Stimulated activated CD8-positive, alpha-beta memory T cell treated with anti-CD3 and anti-CD28 coated beads, Interleukin-4, amount 100 ng/mL, for 1 hour (primary cell): ENCODE results near the gene TRIML2.

Experiments used
- DNase-seq, 2 donors: peaks; one replicate each; pipeline ENCODE4 v3.0.0-alpha.2; 2020; ENCODE audit warnings: low read depth in 2 of 2, low spot score in 1 of 2

The TRIML2 gene, protein sequence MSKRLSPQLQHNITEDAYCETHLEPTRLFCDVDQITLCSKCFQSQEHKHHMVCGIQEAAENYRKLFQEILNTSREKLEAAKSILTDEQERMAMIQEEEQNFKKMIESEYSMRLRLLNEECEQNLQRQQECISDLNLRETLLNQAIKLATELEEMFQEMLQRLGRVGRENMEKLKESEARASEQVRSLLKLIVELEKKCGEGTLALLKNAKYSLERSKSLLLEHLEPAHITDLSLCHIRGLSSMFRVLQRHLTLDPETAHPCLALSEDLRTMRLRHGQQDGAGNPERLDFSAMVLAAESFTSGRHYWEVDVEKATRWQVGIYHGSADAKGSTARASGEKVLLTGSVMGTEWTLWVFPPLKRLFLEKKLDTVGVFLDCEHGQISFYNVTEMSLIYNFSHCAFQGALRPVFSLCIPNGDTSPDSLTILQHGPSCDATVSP

GRCh38 chr4:188109157-188109755 lies at the start of gene TRIML2:
Gene TRIML2, minus strand, starts transcription at chr4:188109603. Its CDS starts 4,235 bp downstream, at chr4:188105368.
- DNase-seq, result no peak

GRCh38 chr4:188158336-188158735 lies 48.9 kb upstream of the TRIML2 start:
- DNase-seq, result no peak

GRCh38 chr4:188154668-188155405 lies 45.4 kb upstream of the TRIML2 start:
- DNase-seq, result no peak

GRCh38 chr4:188147776-188148175 lies 38.4 kb upstream of the TRIML2 start:
- no peak for DNase-seq

- DNase-seq, result no peak
These were observed 37.8 kb upstream of the TRIML2 start for GRCh38 chr4:188147176-188147575.

- no peak for DNase-seq
These were observed 37.2 kb upstream of the TRIML2 start for GRCh38 chr4:188146618-188147017.

- DNase-seq, result no peak
These were observed 36.2 kb upstream of the TRIML2 start for GRCh38 chr4:188145601-188146000.

DNA sequence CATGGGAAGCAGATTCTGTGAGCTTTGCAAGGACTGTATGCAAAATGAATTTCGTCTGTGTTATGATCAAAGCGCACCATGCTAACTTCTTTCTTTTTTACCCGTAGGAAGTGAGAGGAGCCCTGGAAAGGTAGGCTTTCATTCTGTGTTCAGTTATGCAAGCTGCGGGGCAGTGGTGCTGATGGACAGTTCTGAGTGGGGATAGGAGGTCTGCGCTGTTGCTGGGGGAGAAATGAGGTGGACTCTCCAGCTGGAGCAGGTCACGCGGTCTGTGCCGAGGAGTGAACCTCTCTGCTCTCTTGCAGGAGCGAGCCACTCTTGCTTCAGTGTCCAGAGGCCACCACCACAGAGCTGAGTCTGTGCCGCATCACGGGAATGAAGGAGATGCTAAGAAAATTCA lies 34.3 kb upstream of the TRIML2 start:
- DNase-seq, result no peak

GRCh38 chr4:188139671-188140070 lies 30.3 kb upstream of the TRIML2 start:
- no peak for DNase-seq

- DNase-seq, result no peak
These were observed 29.7 kb upstream of the TRIML2 start, which contains the start of gene TRIML1 for GRCh38 chr4:188139141-188139540. Gene TRIML1, plus strand, starts transcription at chr4:188139441. Its CDS starts 118 bp downstream, at chr4:188139559.

DNA sequence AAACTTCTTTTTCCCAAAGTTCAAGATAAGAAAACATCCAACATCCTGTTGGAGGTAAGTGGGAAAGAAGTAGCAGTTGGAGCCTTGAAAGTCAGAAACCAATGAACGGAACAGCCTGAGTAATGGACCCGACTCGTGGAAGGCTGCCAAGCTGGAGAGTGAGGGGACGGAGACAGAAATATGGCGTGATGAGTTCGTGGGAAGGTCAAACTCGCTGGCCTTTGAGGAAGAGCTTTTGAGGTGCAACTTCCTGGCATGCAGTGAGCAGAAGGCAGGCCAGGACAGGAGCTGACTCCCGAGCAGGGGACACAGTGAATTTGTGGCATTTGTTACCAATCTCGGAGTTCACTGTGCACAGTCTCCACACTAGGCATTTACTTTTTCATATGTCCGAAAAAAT lies 28.8 kb upstream of the TRIML2 start:
- DNase-seq, result no peak

GRCh38 chr4:188132232-188132631 lies 22.8 kb upstream of the TRIML2 start:
- DNase-seq, result no peak

- DNase-seq, result no peak
These were observed 21.0 kb upstream of the TRIML2 start for GRCh38 chr4:188130355-188130754.

GRCh38 chr4:188127214-188127874 lies 17.9 kb upstream of the TRIML2 start:
- no peak for DNase-seq

GRCh38 chr4:188121530-188121929 lies 12.1 kb upstream of the TRIML2 start:
- no peak for DNase-seq

DNA sequence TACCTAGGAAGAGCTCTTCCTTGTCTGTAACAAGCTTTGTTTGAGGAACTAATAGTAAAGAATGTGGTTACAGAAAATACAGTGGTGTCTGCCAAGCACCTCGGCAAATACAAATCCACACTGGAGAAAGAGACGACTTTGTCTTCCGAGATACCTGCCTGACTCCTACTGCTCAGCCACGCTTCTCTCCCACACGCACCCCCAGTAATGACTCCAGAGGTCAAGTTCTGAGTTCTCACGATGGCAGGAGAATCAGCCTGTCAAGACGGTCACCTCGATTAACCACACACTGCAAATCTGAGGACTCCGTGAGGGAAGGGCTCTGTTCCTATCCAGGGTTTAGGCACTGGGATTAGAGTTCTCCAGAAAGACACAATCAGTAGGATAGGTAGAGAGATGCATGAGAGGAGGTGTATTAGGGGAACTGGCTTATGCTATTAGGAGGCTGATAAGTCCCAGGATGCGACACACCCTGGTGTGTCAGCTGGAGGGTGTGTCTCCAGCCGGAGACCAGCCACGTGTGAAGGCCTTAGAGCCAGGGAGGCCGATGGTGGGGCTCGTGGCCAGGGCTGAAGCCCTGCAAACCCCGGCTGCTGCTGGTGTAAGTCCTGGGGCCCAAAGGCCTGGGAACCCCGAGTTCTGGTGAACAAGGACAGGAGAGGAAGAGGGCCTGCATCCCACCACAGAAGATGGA lies 8.4 kb upstream of the TRIML2 start:
- no peak for DNase-seq

DNA sequence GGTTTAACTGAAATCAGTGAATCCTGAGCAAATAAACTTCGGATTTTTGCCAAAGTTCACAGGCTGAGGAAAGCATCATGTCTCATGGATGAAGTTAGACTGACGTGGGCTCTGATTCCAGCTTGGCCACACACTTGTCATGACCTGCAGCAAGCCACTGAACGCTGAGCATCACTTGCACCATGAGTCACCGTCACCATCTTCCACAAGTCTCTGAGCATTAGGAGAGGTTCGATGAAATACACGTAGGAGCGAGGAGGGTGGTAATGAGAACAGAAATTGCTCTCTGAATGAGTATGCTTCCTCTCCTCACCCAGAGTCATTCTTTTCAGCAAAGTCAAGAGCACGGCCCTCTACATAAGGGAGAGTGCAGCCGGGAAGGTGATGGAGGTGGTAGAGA lies 3.8 kb upstream of the TRIML2 start:
- no peak for DNase-seq

GRCh38 chr4:188111955-188112354 lies 2.6 kb upstream of the TRIML2 start:
- DNase-seq, result no peak

DNA sequence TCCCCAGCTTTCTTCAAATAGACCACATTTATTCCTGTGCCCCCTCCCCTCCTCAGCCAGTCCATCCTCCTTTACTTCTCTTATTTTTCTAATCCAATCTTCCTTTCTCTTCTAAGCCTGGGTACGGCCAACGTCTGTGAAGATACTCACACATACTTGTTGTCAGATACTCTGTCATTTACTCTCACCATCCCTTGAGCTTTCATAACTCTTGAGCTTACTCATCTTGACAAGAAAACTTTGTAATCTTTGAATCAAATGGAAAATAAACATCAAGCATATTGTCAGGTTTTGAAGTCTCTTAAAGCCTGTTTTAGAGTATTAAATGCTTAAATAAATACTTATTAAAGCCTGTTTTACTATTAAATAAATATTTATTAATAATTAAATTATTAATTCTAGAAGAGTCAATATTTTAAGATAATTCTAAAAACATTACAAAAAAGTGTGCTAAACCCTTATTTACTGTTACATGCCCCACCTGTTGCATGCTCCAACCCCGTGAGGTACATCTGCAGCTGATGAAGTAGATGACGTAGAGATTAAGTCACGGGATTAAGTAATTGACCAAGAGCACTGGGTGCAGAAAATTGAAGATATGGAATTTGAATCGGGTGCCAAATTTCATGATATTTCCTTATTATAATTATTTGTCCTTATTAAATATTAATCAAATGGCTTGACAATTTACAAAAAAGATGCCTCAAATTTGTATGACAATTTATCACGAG lies 1.5 kb upstream of the TRIML2 start:
- DNase-seq, result no peak

GRCh38 chr4:188110036-188110435 lies 633 bp upstream of the TRIML2 start:
- DNase-seq, result no peak
